Heart left ventricle (tissue), 13 donors: Measurements from ENCODE around the gene PAX6.

Experiments used
- POLR2A ChIP-seq, 2 donors: fragments of 450-650 bp; IDR thresholded peaks; one replicate each; pipeline ENCODE4 v1.6.1; 2017; ENCODE audit warnings: antibody characterized with exemption in 2 of 2, mild to moderate bottlenecking in 2 of 2, moderate library complexity in 2 of 2
- TF ChIP-seq, protein P1 (sequence below), 12 donors: fragments of 200-600 bp; sonication (generic) in 4 of 12; IDR thresholded peaks; one replicate each; pipeline versions ENCODE4 v1.5.0 to v1.8.0; 2018 to 2022; ENCODE audit warnings: antibody characterized with exemption in 12 of 12, mild to moderate bottlenecking in 5 of 12
- donor health status: ischemic (EF 13 %, LVEDD 7.1; RV severe dilation, severe dysfunction).
- donor health status: DM: no; HTN: yes; CAD: no.
- donor health status: DM: no; HTN: no; CAD: no.
- donor health status: ischemic (EF 25% LVEDD 6.9; RV normal size, moderate dysfunction).
- donor health status: ischemic (EF 25% LVEDD 5.7; RV mildly dilated, moderate dysfunction).
- donor health status: ischemic (EF 35%, LVEDD 5.7; RV mildly dilated, moderate dysfunction).
- donor health status: nonischemic (EF 11% LVEDD 7.7; RV severe dilation, severe dysfunction).
- donor health status: DM: yes; HTN: yes; CAD: no.
- donor health status: PGD.
- donor health status: ischemic (EF 29% LVEDD 5.4; RV normal size, mild dysfunction).
- donor health status: nonischemic (EF 23%, LVEDD 6.1; RV moderate dilation, normal function).

DNA sequence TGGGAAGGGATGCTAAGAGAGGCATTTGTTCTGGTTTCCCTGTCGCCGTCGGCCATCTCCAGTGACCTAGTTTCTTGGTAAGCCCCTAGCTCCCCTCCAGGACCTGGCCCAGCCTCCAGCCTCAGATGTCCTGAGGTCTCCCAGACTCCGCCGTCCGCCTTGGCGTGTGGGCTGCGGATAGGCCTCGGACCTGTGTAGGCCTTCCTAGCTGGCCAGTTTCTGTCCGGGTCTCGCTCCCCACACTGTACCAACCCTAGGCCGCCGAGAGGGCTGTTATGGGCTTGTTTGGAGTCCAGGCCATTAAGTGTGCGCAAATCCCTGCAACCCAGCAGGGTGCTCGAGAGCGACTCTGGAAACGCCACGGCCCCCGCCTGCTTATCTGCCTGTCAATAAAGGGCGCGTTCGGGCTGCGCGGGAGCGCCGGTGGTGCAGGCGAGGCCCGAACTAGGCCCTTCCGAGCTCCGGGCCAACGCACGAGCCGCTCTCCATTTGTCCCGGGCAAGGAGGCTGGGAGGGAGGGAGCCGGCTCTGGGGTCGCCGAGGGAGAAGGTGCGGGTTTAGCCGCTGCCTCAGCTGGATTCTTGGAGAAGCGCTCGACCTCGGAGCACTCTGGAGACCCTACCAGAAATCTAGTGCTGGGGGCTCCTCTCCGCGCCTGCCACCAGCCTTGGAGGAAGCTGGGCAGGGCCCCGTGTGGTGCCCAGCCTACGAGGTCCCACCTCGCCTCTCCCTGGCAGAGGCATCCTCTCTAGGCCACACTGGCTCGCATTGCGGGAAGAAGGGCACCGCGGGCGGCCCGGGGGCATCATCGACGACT is 8.7 kb upstream of the PAX6 start:
- TF ChIP-seq, protein P1, sequence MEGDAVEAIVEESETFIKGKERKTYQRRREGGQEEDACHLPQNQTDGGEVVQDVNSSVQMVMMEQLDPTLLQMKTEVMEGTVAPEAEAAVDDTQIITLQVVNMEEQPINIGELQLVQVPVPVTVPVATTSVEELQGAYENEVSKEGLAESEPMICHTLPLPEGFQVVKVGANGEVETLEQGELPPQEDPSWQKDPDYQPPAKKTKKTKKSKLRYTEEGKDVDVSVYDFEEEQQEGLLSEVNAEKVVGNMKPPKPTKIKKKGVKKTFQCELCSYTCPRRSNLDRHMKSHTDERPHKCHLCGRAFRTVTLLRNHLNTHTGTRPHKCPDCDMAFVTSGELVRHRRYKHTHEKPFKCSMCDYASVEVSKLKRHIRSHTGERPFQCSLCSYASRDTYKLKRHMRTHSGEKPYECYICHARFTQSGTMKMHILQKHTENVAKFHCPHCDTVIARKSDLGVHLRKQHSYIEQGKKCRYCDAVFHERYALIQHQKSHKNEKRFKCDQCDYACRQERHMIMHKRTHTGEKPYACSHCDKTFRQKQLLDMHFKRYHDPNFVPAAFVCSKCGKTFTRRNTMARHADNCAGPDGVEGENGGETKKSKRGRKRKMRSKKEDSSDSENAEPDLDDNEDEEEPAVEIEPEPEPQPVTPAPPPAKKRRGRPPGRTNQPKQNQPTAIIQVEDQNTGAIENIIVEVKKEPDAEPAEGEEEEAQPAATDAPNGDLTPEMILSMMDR (IDR thresholded peaks at IDR 0.05): no peak
- TF ChIP-seq POLR2A (IDR thresholded peaks at IDR 0.05): no peak
